ENCODE results near the gene TEX30.

Gene TEX30

DNA sequence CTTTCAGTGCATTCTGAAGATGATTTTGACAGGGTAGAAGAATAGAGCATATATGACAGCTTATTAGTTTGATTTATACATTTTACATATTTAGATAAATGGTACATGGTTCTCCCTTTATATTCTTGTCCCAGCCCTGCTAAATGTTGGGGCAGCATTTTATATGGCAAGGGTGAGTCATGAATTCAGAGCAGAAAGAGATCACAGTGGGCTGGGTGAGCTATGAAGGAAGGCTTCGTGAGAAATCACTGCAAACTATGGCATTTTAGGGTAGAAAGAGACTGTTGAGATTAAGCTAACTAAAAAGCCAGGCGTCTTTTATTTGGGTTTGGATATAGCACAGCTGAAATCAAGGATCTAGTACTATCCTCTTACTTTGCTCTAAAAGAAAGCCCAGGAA is 54.8 kb downstream of the TEX30 start:
- H3K4me3 ChIP-seq (ENCODE audit: low read depth, low read length), result no peak overlapping the region

All from iPS-11a (cell line).